GM12892 (cell line): ENCODE measurements around the gene NFYA.

Experiments used
- DNase-seq: peaks from one replicate; pipeline ENCODE4 v3.0.0; 2011; ENCODE audit not compliant: insufficient read length
- FAIRE-seq: peaks from 2 replicates; lab custom pipeline; 2011; peaks lifted over from hg19 to GRCh38; lab: Jason Lieb, UNC
- POLR2A ChIP-seq: IDR thresholded peaks from 2 replicates; pipeline ENCODE4 v1.6.1; 2011; ENCODE audit warnings: low read depth, low read length, control low read depth
- POLR2AphosphoS5 ChIP-seq: IDR thresholded peaks from 2 replicates; pipeline ENCODE4 v1.6.1; 2011; ENCODE audit warnings: low read depth, low read length, control low read depth
- TAF1 ChIP-seq: IDR thresholded peaks from 2 replicates; pipeline ENCODE4 v1.6.1; 2011; ENCODE audit warnings: low read depth, mild to moderate bottlenecking, control low read depth, low read length, borderline replicate concordance

The NFYA gene

DNA sequence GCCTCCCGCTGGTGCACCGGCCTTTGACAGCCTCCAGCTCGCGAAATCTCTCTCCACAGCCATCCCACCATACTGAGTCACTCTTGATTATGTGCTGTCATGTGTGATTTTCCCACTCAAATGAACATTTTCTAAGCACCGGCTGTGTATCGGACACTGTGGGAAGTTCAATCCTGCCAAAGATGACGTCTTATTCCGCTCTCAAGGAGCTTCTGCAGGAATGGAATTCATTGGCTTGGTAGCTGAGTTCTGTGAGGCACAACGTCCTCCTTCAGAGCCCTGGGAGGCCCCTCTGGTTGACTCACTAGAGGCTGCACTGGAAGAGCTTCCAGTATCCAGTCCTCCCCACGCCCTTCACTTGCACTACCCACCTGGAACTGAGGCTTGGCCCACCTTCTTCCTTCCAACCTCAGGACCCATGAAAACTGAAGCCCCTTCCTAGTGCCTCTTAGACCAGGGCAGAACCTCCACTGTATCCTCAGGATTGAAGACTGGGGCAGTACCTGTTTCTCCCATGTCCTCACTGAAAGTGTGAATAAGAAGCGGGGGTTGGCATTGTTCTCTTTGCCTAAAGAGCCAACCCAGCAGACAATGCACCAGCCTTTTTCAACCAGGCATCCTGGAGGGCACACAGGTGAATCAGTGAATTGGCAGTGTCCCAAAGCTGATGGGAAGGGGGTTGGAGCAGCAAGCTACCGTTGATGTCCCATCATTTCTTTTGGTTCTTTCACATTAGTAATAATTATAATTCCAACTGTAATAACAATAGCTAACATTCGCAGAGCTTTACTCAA, 35.5 kb upstream of the NFYA start:
- TF ChIP-seq POLR2A = no peak
- no peak for TF ChIP-seq POLR2AphosphoS5
- no peak for TF ChIP-seq TAF1
- no peak for DNase-seq

GRCh38 chr6:41038205-41038604, 34.6 kb upstream of the NFYA start:
- DNase-seq = no peak
- no peak for FAIRE-seq
- TF ChIP-seq POLR2AphosphoS5 (no peak), POLR2A (no peak), TAF1 (no peak)

More for the DNA sequence above, 35.5 kb upstream of the NFYA start:
- no peak for FAIRE-seq

DNA sequence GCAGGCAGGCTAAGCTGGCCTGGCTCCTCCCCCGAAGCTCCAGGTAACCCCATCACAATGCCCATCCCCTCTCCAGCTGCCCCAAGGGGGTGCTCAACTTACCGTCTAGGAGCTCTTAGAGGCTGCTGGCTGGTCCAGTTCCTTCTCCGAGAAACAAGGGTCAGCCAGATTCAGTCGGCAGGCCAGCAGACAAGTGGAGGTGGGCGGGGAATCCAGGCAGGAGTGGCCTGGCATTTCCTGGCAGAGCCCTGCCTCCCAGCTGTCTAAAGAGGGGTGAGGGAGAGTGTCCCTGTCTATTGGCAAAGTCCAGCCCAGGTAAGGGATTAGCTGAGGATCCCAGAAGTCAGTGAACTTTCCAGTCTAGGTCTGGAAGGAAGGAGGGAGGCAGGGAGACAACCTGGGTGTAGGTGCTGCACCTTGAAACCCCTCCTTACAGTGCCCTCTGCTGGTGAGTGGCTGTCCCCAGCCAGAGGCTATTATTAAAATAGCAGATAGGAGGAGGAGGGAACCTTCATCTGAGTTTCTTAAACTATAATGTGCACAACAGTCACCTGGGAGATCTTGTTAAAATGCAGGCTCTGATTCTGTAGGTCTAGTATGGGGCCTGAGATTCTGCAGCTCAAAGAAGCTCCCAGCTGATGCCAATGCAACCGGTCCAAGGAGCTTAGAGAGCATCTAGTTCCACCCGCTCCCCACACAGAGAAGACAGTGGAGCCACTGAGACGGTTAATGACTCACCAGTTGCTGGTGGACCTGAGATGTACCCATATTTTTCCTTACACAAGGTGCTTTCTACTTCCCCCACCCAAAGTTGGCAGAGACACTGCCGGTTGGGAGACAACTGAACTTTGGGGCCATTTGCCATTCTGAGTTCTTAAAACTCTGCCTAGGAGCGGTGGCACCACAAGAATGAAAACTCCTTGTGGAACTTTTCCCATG, 33.4 kb upstream of the NFYA start, which contains the start of gene UNC5CL:
TSS of gene UNC5CL (minus strand) at position 162 of the 939 bp plus-strand sequence. CDS start 4,147 bp downstream, outside the sequence.
- FAIRE-seq = peak; percentile 64
- TF ChIP-seq POLR2AphosphoS5 = no peak
- TF ChIP-seq TAF1 = no peak
- no peak for TF ChIP-seq POLR2A
- peak; percentile 59 for DNase-seq

DNA sequence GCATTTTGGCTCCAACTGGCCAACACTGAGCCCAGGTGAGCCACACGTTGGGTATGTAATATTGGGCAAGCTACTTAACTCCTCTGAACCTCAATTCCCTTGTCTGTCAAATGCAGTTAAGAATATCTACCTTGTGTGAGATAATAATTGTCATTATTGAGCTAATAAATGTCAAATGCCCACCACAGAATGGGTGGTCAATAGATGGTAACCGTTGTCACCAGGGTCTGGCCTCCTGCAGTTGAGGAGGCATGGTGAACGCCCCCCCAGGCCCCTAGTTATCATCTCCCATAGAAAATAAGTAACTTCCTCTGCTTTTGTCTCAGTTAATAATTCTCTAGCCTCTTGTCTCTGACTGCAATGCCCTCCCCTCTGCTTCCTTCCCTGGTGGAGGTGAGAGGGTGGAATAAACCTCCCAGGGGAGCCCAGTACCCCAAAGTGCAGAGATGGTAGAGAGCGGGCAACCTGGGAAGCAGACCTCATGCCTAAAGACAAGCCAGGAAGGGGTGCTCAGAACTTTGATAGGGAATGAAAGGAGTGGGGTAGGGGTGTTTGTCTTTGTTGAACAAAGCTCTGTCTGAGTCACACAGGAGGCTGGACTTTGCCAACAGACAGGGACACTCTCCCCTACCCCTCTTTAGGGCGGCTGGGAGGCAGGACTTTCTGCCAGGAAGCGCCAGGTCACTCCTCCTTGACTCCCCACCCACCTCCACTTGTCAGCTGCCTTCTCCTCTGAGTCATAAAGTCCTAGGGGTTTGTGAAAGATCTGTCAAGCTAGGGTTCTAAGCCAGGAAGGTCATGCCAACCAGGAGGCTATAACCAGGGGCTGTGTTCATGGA, 32.5 kb upstream of the NFYA start:
- no peak for FAIRE-seq
- TF ChIP-seq POLR2A = no peak
- TF ChIP-seq TAF1 = no peak
- TF ChIP-seq POLR2AphosphoS5 = no peak
- DNase-seq = no peak

- DNase-seq = no peak
- TF ChIP-seq POLR2AphosphoS5 = no peak
- TF ChIP-seq POLR2A = no peak
- TF ChIP-seq TAF1 = no peak
- FAIRE-seq = no peak
Observed at GRCh38 chr6:41040940-41041536, 31.7 kb upstream of the NFYA start.

DNA sequence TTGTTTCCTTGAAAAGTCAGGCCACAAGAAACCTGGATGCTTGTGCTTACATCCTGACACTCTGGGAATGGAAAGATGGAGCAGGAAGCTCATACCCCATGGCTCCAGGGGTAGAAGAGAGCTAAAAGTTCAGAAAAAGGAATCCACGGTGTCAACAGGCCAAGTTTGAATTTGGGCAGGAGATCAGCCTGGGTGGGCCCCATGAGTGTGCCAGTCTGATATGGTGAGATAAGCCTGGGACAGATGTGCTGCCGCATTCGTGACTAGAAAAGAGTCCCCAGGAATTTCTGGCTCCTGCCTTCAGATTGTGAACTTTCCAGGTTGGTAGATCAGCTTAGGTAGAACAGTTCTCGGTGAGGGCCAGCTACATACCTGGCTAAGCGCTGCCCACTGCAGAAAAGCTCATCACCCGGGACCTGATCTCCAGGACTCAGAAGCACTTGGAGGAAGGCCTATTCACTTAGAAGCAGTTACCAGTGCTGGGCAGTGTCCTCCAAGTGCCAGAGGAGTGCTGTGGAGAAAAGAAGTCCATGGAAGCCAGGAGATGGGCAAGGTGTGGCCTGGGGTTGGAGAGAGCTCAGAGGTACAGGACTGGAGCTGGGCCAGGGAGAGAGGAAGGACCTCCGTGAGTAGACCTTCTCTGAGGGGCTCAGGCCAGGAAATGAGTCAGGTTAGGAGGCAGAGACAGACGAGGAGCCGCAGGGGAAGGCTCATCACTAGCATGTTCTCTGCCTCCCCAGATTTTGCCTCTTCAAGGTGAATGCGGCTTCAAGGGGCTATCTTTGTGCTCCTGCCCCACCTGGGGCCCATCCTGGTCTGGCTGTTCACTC, 30.3 kb upstream of the NFYA start, which contains the start of gene TSPO2:
TSS of gene TSPO2 (plus strand) at position 242 of the 830 bp plus-strand sequence. CDS start at position 761, 519 bp downstream.
- DNase-seq = no peak
- no peak for TF ChIP-seq POLR2AphosphoS5
- no peak for TF ChIP-seq TAF1
- no peak for TF ChIP-seq POLR2A
- no peak for FAIRE-seq

DNA sequence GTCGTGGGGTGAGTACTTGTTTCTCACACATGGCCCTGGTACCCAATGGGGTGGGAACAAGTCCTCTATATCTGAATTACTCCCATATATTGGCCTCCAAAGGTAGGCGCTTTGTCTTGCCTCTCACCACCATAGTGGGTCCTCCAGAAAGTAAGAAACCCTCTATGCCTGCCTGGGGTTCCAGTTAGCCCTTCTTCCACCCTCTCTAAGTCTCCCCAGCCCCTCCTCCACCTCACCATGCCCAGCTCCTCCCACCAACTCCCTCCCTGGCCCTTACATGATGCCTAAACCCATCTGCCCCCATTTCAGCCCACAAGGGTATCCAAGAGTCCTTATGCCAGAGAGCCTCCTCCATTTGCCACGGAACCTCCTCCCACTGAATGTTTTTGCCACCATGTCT, 29.6 kb upstream of the NFYA start:
- no peak for FAIRE-seq
- DNase-seq = no peak
- TF ChIP-seq POLR2A (no peak), POLR2AphosphoS5 (no peak), TAF1 (no peak)

- FAIRE-seq (no peak), DNase-seq (no peak)
- TF ChIP-seq POLR2A (no peak), TAF1 (no peak), POLR2AphosphoS5 (no peak)
Observed at GRCh38 chr6:41045664-41046063, 27.1 kb upstream of the NFYA start.

GRCh38 chr6:41046084-41046483, 26.7 kb upstream of the NFYA start:
- no peak for TF ChIP-seq TAF1
- no peak for TF ChIP-seq POLR2AphosphoS5
- TF ChIP-seq POLR2A = no peak
- no peak for DNase-seq
- no peak for FAIRE-seq

- no peak for TF ChIP-seq TAF1
- TF ChIP-seq POLR2A = no peak
- TF ChIP-seq POLR2AphosphoS5 = no peak
- DNase-seq = no peak
- no peak for FAIRE-seq
Observed at GRCh38 chr6:41047306-41047705, 25.5 kb upstream of the NFYA start.
